Measurements from ENCODE around the gene CHST12. TPM values are rescaled to one million over a fixed set of nuclear protein-coding genes. Genes with fewer than 3 reads are reported as not detected.

Gene CHST12
- total RNA-seq, 1 experiment from 2014 or later: 19.3 TPM

DNA sequence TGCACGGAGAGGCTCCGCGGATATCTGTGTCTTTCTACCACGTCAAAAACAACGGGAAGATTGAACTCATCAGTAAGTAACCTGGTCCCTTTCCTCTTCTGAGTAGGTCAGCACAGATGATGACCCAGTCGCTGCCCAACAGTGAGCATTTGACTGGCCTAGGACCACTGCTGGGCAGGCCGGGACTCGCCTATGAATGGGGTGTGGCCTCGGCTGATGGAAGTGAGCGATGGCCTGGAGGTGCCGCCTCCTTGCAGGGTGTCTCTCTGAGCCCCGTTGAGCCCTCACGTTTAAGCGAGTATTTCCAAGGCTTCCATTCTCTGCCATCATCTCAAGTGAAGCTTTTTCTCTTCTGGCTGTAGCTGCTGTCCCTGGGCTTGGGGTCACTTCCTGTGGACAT lies 30.7 kb upstream of the CHST12 start:
- Histone ChIP-seq H2BK20ac (ENCODE audit: low read depth, low read length, poor library complexity, severe bottlenecking) (no peak overlapping the region), H3K23ac (ENCODE audit: insufficient read length, low read depth, low read length) (no peak overlapping the region), H4K8ac (replicated peaks; ENCODE audit: insufficient read length, low read depth, low read length) (no peak overlapping the region), H3K79me1 (ENCODE audit: insufficient read depth, low read depth, low read length, poor library complexity, severe bottlenecking) (peaks cover 19% of the 10 kb centered on the region), H3K4me1 (ENCODE audit: insufficient read depth, low read length) (no peaks in the 10 kb centered on the region), H3T11ph (ENCODE audit: low read length) (no peak overlapping the region), H3K14ac (ENCODE audit: insufficient read depth, low read length) (no peak overlapping the region), H2BK15ac (ENCODE audit: low read depth, low read length) (no peak overlapping the region), H3K4me2 (ENCODE audit: insufficient read depth, insufficient read length, low read length) (no peak overlapping the region), H3K27ac (ENCODE audit: insufficient read length, low read depth, low read length) (no peak overlapping the region), H3K79me2 (ENCODE audit: insufficient read depth, low read length) (peaks cover 3% of the 10 kb centered on the region; the same call in 1 of the 2 replicates), H2AK5ac (ENCODE audit: insufficient read length, low read length) (no peak overlapping the region), H2AFZ (ENCODE audit: low read length) (no peak overlapping the region), H3K9me3 (ENCODE audit: control insufficient read depth, low read depth, low read length) (no peaks in the 10 kb centered on the region), H3K18ac (ENCODE audit: insufficient read length, low read depth, low read length) (no peak overlapping the region), H2BK5ac (ENCODE audit: insufficient read length, low read length) (no peak overlapping the region), H3K9ac (ENCODE audit: extremely low read depth, insufficient read length, low read length) (no peak overlapping the region), H3K4ac (ENCODE audit: low read depth, low read length) (no peak overlapping the region), H3K56ac (ENCODE audit: insufficient read length, low read depth, low read length) (no peak overlapping the region), H3K23me2 (ENCODE audit: insufficient read length, low read depth, low read length, poor library complexity, severe bottlenecking) (no peaks in the 10 kb centered on the region), H2BK12ac (ENCODE audit: insufficient read length, low read depth, low read length) (no peak overlapping the region), H4K91ac (ENCODE audit: insufficient read length, low read depth, low read length) (no peak overlapping the region), H3K27me3 (ENCODE audit: insufficient read depth, low read length) (no peaks in the 10 kb centered on the region), H4K20me1 (ENCODE audit: control insufficient read depth, insufficient read depth, insufficient read length) (no peaks in the 10 kb centered on the region), H2BK120ac (ENCODE audit: low read depth, low read length, poor library complexity, severe bottlenecking) (no peak overlapping the region), H4K5ac (ENCODE audit: insufficient read length, low read depth, low read length) (no peak overlapping the region)
- no CpG with 5 or more reads among the region's 14 CpGs for WGBS (ENCODE audit: extremely low coverage, insufficient read length, low lambda C conversion rate)
- Mint-ChIP-seq H3K4me1 (no peaks in the 10 kb centered on the region), H3K9me3 (no peaks in the 10 kb centered on the region; a peak in 2 of 5 replicates), H3K36me3 (ENCODE audit: insufficient read depth in 1 of 3, low read depth in 3 of 3) (peaks cover 75 to 96% (median 95%) of the 10 kb centered on the region in 3 experiments), H3K27me3 (ENCODE audit: low read depth) (no peaks in the 10 kb centered on the region; the same call in 1 of the 2 replicates), H3K4me3 (no peak overlapping the region), H3K27ac (peak overlapping the region in 2 of 3 experiments; percentile 16 to 18; a peak in 2 of 7 replicates)
- TF ChIP-seq, protein P1, sequence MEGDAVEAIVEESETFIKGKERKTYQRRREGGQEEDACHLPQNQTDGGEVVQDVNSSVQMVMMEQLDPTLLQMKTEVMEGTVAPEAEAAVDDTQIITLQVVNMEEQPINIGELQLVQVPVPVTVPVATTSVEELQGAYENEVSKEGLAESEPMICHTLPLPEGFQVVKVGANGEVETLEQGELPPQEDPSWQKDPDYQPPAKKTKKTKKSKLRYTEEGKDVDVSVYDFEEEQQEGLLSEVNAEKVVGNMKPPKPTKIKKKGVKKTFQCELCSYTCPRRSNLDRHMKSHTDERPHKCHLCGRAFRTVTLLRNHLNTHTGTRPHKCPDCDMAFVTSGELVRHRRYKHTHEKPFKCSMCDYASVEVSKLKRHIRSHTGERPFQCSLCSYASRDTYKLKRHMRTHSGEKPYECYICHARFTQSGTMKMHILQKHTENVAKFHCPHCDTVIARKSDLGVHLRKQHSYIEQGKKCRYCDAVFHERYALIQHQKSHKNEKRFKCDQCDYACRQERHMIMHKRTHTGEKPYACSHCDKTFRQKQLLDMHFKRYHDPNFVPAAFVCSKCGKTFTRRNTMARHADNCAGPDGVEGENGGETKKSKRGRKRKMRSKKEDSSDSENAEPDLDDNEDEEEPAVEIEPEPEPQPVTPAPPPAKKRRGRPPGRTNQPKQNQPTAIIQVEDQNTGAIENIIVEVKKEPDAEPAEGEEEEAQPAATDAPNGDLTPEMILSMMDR (conservative IDR thresholded peaks at IDR 0.05): no peak
- DNase-seq: no peak

Measured in H9 (cell line).